Kasumi-1 (cell line): ENCODE measurements around the gene PNO1.
"Not testable (repeated sequence)": the region's sequence is repeated elsewhere in the genome, so short reads cannot be mapped to it uniquely, and the experiment has no call there.

Source experiments
- DNase-seq, 2 experiments: peaks; one replicate each; lab custom pipeline; 2025; lab: John Stamatoyannopoulos, UW

Gene PNO1

GRCh38 chr2:68157402-68158133, at the start of gene PNO1:
TSS of gene PNO1 (plus strand) at chr2:68157888. CDS start at chr2:68157935, 47 bp downstream.
- DNase-seq = peak; percentile 91 to 93

GRCh38 chr2:68108120-68108519, 49.6 kb upstream of the PNO1 start:
- DNase-seq = no peak

- DNase-seq = no peak
Observed at GRCh38 chr2:68110102-68110501, 47.6 kb upstream of the PNO1 start.

GRCh38 chr2:68115965-68116364, 41.7 kb upstream of the PNO1 start:
- no peak for DNase-seq

- not testable (repeated sequence) for DNase-seq
Observed at GRCh38 chr2:68117922-68118321, 39.8 kb upstream of the PNO1 start.

- DNase-seq = no peak
Observed at GRCh38 chr2:68118816-68119215, 38.9 kb upstream of the PNO1 start.

- no peak for DNase-seq
Observed at GRCh38 chr2:68119504-68119903, 38.2 kb upstream of the PNO1 start.

- DNase-seq = peak; percentile 65 to 78
Observed at GRCh38 chr2:68121873-68122679, 35.6 kb upstream of the PNO1 start.

GRCh38 chr2:68122680-68122964, 35.1 kb upstream of the PNO1 start:
- DNase-seq = no peak

- DNase-seq = no peak
Observed at GRCh38 chr2:68124321-68124720, 33.4 kb upstream of the PNO1 start.

GRCh38 chr2:68125821-68126220, 31.9 kb upstream of the PNO1 start:
- DNase-seq = no peak

GRCh38 chr2:68126561-68126960, 31.1 kb upstream of the PNO1 start:
- DNase-seq = no peak

GRCh38 chr2:68127358-68128242, 30.1 kb upstream of the PNO1 start:
- DNase-seq = no peak

- DNase-seq = no peak
Observed at GRCh38 chr2:68134120-68134519, 23.6 kb upstream of the PNO1 start.

- DNase-seq = no peak
Observed at GRCh38 chr2:68134554-68134953, 23.1 kb upstream of the PNO1 start.

GRCh38 chr2:68135448-68136320, 22.0 kb upstream of the PNO1 start:
- DNase-seq = no peak

- DNase-seq = no peak
Observed at GRCh38 chr2:68141875-68142274, 15.8 kb upstream of the PNO1 start.

- DNase-seq = no peak
Observed at GRCh38 chr2:68151037-68151436, 6.7 kb upstream of the PNO1 start.

- DNase-seq = peak; percentile 47 to 48
Observed at GRCh38 chr2:68152681-68153347, 4.9 kb upstream of the PNO1 start.

GRCh38 chr2:68155618-68156017, 2.1 kb upstream of the PNO1 start:
- no peak for DNase-seq

GRCh38 chr2:68156419-68156818, 1.3 kb upstream of the PNO1 start:
- no peak for DNase-seq
